RWPE1 (cell line): Measurements from ENCODE around the gene DUSP15.

Experiments used
- CTCF ChIA-PET: fragments of 350-600 bp; sonication (Branson Sonifier 250); formaldehyde crosslinking; extraction: SDS; loops from one replicate; lab custom pipeline; 2021; lab: Yijun Ruan, JAX
- POLR2A ChIA-PET: fragments of 400-600 bp; formaldehyde crosslinking; extraction: SDS; loops from one replicate; lab custom pipeline; 2020; ENCODE audit warnings: antibody characterized with exemption; ENCODE audit not compliant: low non-redundant PET; lab: Yijun Ruan, JAX
- DNase-seq: peaks from one replicate; pipeline ENCODE4 v3.0.0; 2012; ENCODE audit warnings: low spot score
- H3K27ac ChIP-seq: fragments of 450-650 bp; 2 replicates; pipeline ENCODE4 v1.5.1; 2017
- CTCF ChIP-seq: fragments of 450-650 bp; conservative IDR thresholded peaks from 2 replicates; pipeline ENCODE4 v1.5.1; 2017; ENCODE audit warnings: low read depth, mild to moderate bottlenecking

The DUSP15 gene

GRCh38 chr20:31857861-31858759, 12.2 kb downstream of the DUSP15 start:
- no peak overlapping the region for H3K27ac ChIP-seq
- POLR2A ChIA-PET, result no interaction called here
- no peak for TF ChIP-seq CTCF
- CTCF ChIA-PET, result interaction anchor here (0.7 to 2.4 kb wide), 4 partner anchors 11 to 94 kb away, joined by 3 to 13 read pairs (median 5); partner anchors contain the start of gene PDRG1
- DNase-seq, result no peak

- no peak for TF ChIP-seq CTCF
- H3K27ac ChIP-seq, result no peak overlapping the region
- no peak for DNase-seq
- ChIA-PET CTCF (interaction anchor here (0.6 to 2.7 kb wide), 6 partner anchors 10 to 175 kb away, joined by 3 to 31 read pairs (median 5); partner anchors contain the start of gene PDRG1), POLR2A (no interaction called here)
Measured at GRCh38 chr20:31856516-31856915, 13.8 kb downstream of the DUSP15 start.

- no peak for TF ChIP-seq CTCF
- ChIA-PET CTCF (interaction anchor here (0.6 to 5.2 kb wide), 26 partner anchors 10 to 305 kb away, joined by 3 to 73 read pairs (median 4); partner anchors contain the start of gene PDRG1), POLR2A (no interaction called here)
- no peak overlapping the region for H3K27ac ChIP-seq
- no peak for DNase-seq
Measured at GRCh38 chr20:31853481-31853880, 16.8 kb downstream of the DUSP15 start.

- no peak for TF ChIP-seq CTCF
- no peak for DNase-seq
- H3K27ac ChIP-seq, result no peak overlapping the region
- POLR2A ChIA-PET, result interaction anchor here (1.3 kb wide), 1 partner anchor 101 kb away, joined by 4 read pairs; no protein-coding TSS in a partner anchor
- CTCF ChIA-PET, result interaction anchor here (0.7 to 5.2 kb wide), 15 partner anchors 10 to 258 kb away, joined by 3 to 73 read pairs (median 4); partner anchors contain the start of genes PDRG1 and TM9SF4
Measured at GRCh38 chr20:31851240-31851955, 18.9 kb downstream of the DUSP15 start.

GRCh38 chr20:31849306-31849930, 20.9 kb downstream of the DUSP15 start:
- no peak overlapping the region for H3K27ac ChIP-seq
- ChIA-PET CTCF (interaction anchor here (0.6 to 5.1 kb wide), 5 partner anchors 19 to 183 kb away, joined by 3 to 69 read pairs (median 6); no protein-coding TSS in a partner anchor), POLR2A (no interaction called here)
- DNase-seq, result no peak
- no peak for TF ChIP-seq CTCF
